ENCODE results near the gene RECQL.

RECQL gene

GRCh38 chr12:21456291-21456780 lies 45.1 kb downstream of the RECQL start:
- Histone ChIP-seq H3K27ac (no peak overlapping the region), H3K4me3 (no peak overlapping the region)
- DNase-seq (ENCODE audit: low spot score), result no peak
- TF ChIP-seq CTCF (IDR thresholded peaks at IDR 0.05), result no peak

- H3K27ac ChIP-seq, result no peak overlapping the region
- no peak for TF ChIP-seq CTCF (IDR thresholded peaks at IDR 0.05)
- no peak overlapping the region for H3K4me3 ChIP-seq
- DNase-seq (ENCODE audit: low spot score), result no peak
Measured at GRCh38 chr12:21453312-21453852, 48.1 kb downstream of the RECQL start.

- no peak for DNase-seq (ENCODE audit: low spot score)
- TF ChIP-seq CTCF (IDR thresholded peaks at IDR 0.05), result no peak
- no peak overlapping the region for H3K4me3 ChIP-seq
- no peak overlapping the region for H3K27ac ChIP-seq
Measured at GRCh38 chr12:21451529-21451928, 49.9 kb downstream of the RECQL start.

GRCh38 chr12:21444193-21445146 lies 57.0 kb downstream of the RECQL start:
- TF ChIP-seq CTCF (IDR thresholded peaks at IDR 0.05), result no peak
- DNase-seq (ENCODE audit: low spot score), result no peak
- no peak overlapping the region for H3K27ac ChIP-seq
- H3K4me3 ChIP-seq, result no peak overlapping the region

- no peak for TF ChIP-seq CTCF (IDR thresholded peaks at IDR 0.05)
- Histone ChIP-seq H3K27ac (no peak overlapping the region), H3K4me3 (no peak overlapping the region)
- no peak for DNase-seq (ENCODE audit: low spot score)
Measured at GRCh38 chr12:21439347-21439746, 62.1 kb downstream of the RECQL start.

GRCh38 chr12:21438643-21439042 lies 62.8 kb downstream of the RECQL start:
- H3K4me3 ChIP-seq, result peak overlapping the region; percentile 74
- H3K27ac ChIP-seq, result no peak overlapping the region
- DNase-seq (ENCODE audit: low spot score), result no peak
- no peak for TF ChIP-seq CTCF (IDR thresholded peaks at IDR 0.05)

Measured in coronary artery (tissue), 2 donors.